Keratinocyte (primary cell): ENCODE measurements around the gene TNXB. TPM values are rescaled to one million over a fixed set of nuclear protein-coding genes. Genes with fewer than 3 reads are reported as not detected.

ENCODE experiments used
- DNase-seq: peaks from one replicate; pipeline ENCODE4 v3.0.0-alpha.2; 2011; ENCODE audit warnings: low read depth, missing footprints, low spot score
- FAIRE-seq: peaks from 2 replicates; lab custom pipeline; 2011; peaks lifted over from hg19 to GRCh38; lab: Jason Lieb, UNC
- H2AFZ ChIP-seq: 2 replicates; pipeline ENCODE4 v1.6.0; 2012; ENCODE audit warnings: low read length, control low read depth, inconsistent platforms; ENCODE audit not compliant: control insufficient read depth
- H3K27ac ChIP-seq: 2 replicates; pipeline ENCODE4 v1.5.1; 2011; ENCODE audit warnings: low read length; ENCODE audit not compliant: control insufficient read depth, insufficient read depth
- H3K27me3 ChIP-seq: 3 replicates; pipeline ENCODE4 v1.6.0; 2011; ENCODE audit warnings: low read length; ENCODE audit not compliant: control insufficient read depth, insufficient read depth; ENCODE audit errors: extremely low read depth
- H3K36me3 ChIP-seq, 2 experiments: 2 replicates in 1 of 2; 3 replicates in 1 of 2; pipeline ENCODE4 v1.5.1; 2011; ENCODE audit warnings: low read length in 2 of 2, mild to moderate bottlenecking in 1 of 2; ENCODE audit not compliant: control insufficient read depth in 2 of 2, insufficient read depth in 2 of 2; ENCODE audit errors: extremely low read depth in 1 of 2
- H3K4me1 ChIP-seq: 3 replicates; pipeline ENCODE4 v1.5.1; 2011; ENCODE audit warnings: low read length; ENCODE audit not compliant: control insufficient read depth, insufficient read depth; ENCODE audit errors: extremely low read depth
- H3K4me2 ChIP-seq: 3 replicates; pipeline ENCODE4 v1.6.0; 2011; ENCODE audit warnings: low read depth, low read length; ENCODE audit not compliant: control insufficient read depth, insufficient read depth; ENCODE audit errors: extremely low read depth
- H3K4me3 ChIP-seq, 3 experiments: fragments of 200-600 bp in 1 of 3; sonication (generic) in 1 of 3; 2 replicates in 2 of 3; 3 replicates in 1 of 3; pipeline ENCODE4 v1.5.1; 2011 to 2016; ENCODE audit warnings: low read length in 3 of 3, mild to moderate bottlenecking in 3 of 3, control low read depth in 2 of 3, inconsistent platforms in 1 of 3, low read depth in 1 of 3, mixed read lengths in 1 of 3, mixed run types in 1 of 3, moderate library complexity in 1 of 3; ENCODE audit not compliant: control insufficient read depth in 2 of 3, insufficient read depth in 2 of 3; ENCODE audit errors: extremely low read depth in 1 of 3
- H3K79me2 ChIP-seq: 2 replicates; pipeline ENCODE4 v1.6.0; 2012; ENCODE audit warnings: low read length; ENCODE audit not compliant: control insufficient read depth, insufficient read depth
- H3K9ac ChIP-seq: 3 replicates; pipeline ENCODE4 v1.6.0; 2011; ENCODE audit warnings: low read length; ENCODE audit not compliant: control insufficient read depth, insufficient read depth; ENCODE audit errors: extremely low read depth
- H3K9me1 ChIP-seq: 3 replicates; pipeline ENCODE4 v1.6.0; 2011; ENCODE audit warnings: low read length; ENCODE audit not compliant: control insufficient read depth, insufficient read depth; ENCODE audit errors: extremely low read depth
- H3K9me3 ChIP-seq: 2 replicates; pipeline ENCODE4 v1.5.1; 2012; ENCODE audit warnings: low read depth, low read length; ENCODE audit not compliant: control insufficient read depth
- H4K20me1 ChIP-seq: 3 replicates; pipeline ENCODE4 v1.6.0; 2011; ENCODE audit warnings: low read length; ENCODE audit not compliant: control insufficient read depth, insufficient read depth; ENCODE audit errors: extremely low read depth
- EZH2 ChIP-seq: IDR thresholded peaks from one replicate; pipeline ENCODE4 v1.6.1; 2012; ENCODE audit warnings: inconsistent platforms, mild to moderate bottlenecking, low read length, moderate library complexity
- dilution Hi-C: fragments of 300-500 bp; cut with MboI; formaldehyde crosslinking; loops from one replicate; pipeline ENCODE4 v1.7.0; 2020; ENCODE audit warnings: low sequenced_read_pairs; ENCODE audit not compliant: extremely low pct_ligation_motif_present
- polyA plus RNA-seq, 5 experiments: library from polyadenylated mRNA; depleted of rRNA in 3 of 5; stranded (reverse) in 3 of 5; stranded (forward) in 1 of 5; unstranded in 1 of 5; fragments of >200 nt; gene quantifications; 1 replicate in 1 of 5; 2 replicates in 3 of 5; 3 replicates in 1 of 5; pipeline versions ENCODE4 v1.2.1 to v1.2.3, GENCODE V29; 2011 to 2012; ENCODE audit warnings: missing spikeins in 2 of 5, low read depth in 1 of 5, low replicate concordance in 1 of 5
- TF ChIP-seq, protein P1 (sequence below), 3 experiments: IDR thresholded peaks in 1 of 3; conservative IDR thresholded peaks in 1 of 3; optimal IDR thresholded peaks in 1 of 3; 2 replicates in 2 of 3; 3 replicates in 1 of 3; pipeline versions ENCODE3 to v1.5.1; 2011; ENCODE audit warnings: low read length in 3 of 3, mild to moderate bottlenecking in 3 of 3, moderate library complexity in 2 of 3, control low read depth in 1 of 3, inconsistent platforms in 1 of 3; ENCODE audit not compliant: insufficient read depth in 2 of 3; ENCODE audit errors: extremely low read depth in 1 of 3

The TNXB gene
- polyA plus RNA-seq, 1 donor (not counting 4 experiments of a cell fraction or from before 2014, with no cell fraction given), result 0.25 TPM

DNA sequence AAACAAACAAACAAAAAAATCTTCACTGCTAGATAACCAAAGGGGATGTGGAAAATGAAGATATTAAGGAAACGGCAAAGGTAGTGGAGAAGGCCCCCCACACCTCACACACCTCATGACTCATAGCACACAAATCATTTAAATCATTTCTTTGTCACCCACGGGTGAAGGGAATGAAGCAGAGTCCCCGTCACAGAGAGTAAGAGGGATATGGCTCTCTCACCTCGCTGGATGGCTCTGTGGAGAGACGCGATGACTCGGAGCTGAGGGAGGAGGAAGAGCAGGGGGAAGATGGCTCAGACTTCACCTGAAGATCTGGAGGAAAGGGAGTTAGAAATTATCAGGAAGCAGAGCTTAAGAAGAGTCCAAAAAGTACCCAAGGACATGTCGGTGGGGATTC is 17.7 kb upstream of the TNXB start:
- no peak for TF ChIP-seq EZH2
- TF ChIP-seq, protein P1, sequence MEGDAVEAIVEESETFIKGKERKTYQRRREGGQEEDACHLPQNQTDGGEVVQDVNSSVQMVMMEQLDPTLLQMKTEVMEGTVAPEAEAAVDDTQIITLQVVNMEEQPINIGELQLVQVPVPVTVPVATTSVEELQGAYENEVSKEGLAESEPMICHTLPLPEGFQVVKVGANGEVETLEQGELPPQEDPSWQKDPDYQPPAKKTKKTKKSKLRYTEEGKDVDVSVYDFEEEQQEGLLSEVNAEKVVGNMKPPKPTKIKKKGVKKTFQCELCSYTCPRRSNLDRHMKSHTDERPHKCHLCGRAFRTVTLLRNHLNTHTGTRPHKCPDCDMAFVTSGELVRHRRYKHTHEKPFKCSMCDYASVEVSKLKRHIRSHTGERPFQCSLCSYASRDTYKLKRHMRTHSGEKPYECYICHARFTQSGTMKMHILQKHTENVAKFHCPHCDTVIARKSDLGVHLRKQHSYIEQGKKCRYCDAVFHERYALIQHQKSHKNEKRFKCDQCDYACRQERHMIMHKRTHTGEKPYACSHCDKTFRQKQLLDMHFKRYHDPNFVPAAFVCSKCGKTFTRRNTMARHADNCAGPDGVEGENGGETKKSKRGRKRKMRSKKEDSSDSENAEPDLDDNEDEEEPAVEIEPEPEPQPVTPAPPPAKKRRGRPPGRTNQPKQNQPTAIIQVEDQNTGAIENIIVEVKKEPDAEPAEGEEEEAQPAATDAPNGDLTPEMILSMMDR (optimal IDR thresholded peaks at IDR 0.05 in 1 of 3, IDR thresholded peaks at IDR 0.05 in 1 of 3, conservative IDR thresholded peaks at IDR 0.05 in 1 of 3; ENCODE audit: extremely low read depth in 1 of 3, insufficient read depth in 2 of 3, low read length in 3 of 3), result no peak
- peak overlapping the region; percentile 81 for H3K4me2 ChIP-seq
- peaks cover 23% of the 10 kb centered on the region for H3K4me1 ChIP-seq
- peak overlapping the region; percentile 98 for H3K9ac ChIP-seq
- no peaks in the 10 kb centered on the region for H3K9me3 ChIP-seq
- peak overlapping the region; percentile 94 for H3K27ac ChIP-seq
- dilution Hi-C loops, result no loop called here
- peak overlapping the region; percentile 95 to 100 (median 99) for H3K4me3 ChIP-seq
- no peaks in the 10 kb centered on the region for H4K20me1 ChIP-seq
- DNase-seq (no peak), FAIRE-seq (no peak)
- no peak overlapping the region for H2AFZ ChIP-seq
- no peaks in the 10 kb centered on the region for H3K9me1 ChIP-seq
- no peaks in the 10 kb centered on the region for H3K27me3 ChIP-seq
- H3K79me2 ChIP-seq, result peaks cover 18% of the 10 kb centered on the region
- H3K36me3 ChIP-seq, result peaks cover 4 to 8% of the 10 kb centered on the region in 2 experiments

DNA sequence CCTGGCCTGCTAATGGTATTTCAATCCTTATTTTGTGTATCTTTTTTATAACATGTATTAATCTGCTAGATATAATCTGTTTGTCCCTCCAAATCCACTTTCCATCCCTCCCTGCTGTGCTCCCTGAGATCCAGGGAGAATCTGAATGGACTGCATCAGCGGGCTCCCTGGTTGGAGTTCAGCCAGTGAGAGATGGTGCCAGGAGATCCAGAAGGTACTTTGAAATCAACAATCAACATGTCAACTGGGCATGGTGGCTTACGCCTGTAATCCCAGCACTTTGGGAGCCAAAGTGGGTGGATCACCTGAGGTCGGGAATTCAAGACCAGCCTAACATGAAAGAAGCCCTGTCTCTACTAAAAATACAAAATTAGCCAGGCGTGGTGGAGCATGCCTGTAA is 14.5 kb upstream of the TNXB start:
- no peak overlapping the region for H3K4me3 ChIP-seq
- H3K4me1 ChIP-seq, result peaks cover 12% of the 10 kb centered on the region
- no peak overlapping the region for H3K4me2 ChIP-seq
- dilution Hi-C loops, result no loop called here
- peaks cover 13% of the 10 kb centered on the region for H3K79me2 ChIP-seq
- FAIRE-seq (no peak), DNase-seq (no peak)
- peaks cover 9 to 21% of the 10 kb centered on the region in 2 experiments for H3K36me3 ChIP-seq
- no peak overlapping the region for H2AFZ ChIP-seq
- H3K9ac ChIP-seq, result no peak overlapping the region
- H3K27ac ChIP-seq, result no peak overlapping the region
- H3K9me1 ChIP-seq, result no peaks in the 10 kb centered on the region
- TF ChIP-seq EZH2, result no peak
- TF ChIP-seq, protein P1 (optimal IDR thresholded peaks at IDR 0.05 in 1 of 3, IDR thresholded peaks at IDR 0.05 in 1 of 3, conservative IDR thresholded peaks at IDR 0.05 in 1 of 3; ENCODE audit: extremely low read depth in 1 of 3, insufficient read depth in 2 of 3, low read length in 3 of 3), result no peak
- no peaks in the 10 kb centered on the region for H4K20me1 ChIP-seq
- no peaks in the 10 kb centered on the region for H3K9me3 ChIP-seq
- no peaks in the 10 kb centered on the region for H3K27me3 ChIP-seq
